H9 (cell line): Measurements from ENCODE around the gene PTPRN2. TPM values are rescaled to one million over a fixed set of nuclear protein-coding genes. Genes with fewer than 3 reads are reported as not detected.

Source experiments
- DNase-seq: peaks from one replicate; pipeline ENCODE4 v3.0.0-alpha.2; 2017
- H2AFZ ChIP-seq: one replicate; pipeline ENCODE4 v1.6.1; 2013; ENCODE audit warnings: mild to moderate bottlenecking, low read length, control low read depth, moderate library complexity
- H2AK5ac ChIP-seq: 2 replicates; pipeline ENCODE4 v1.6.1; 2013; ENCODE audit warnings: low read length, control low read depth, mixed read lengths; ENCODE audit not compliant: insufficient read length
- H2BK120ac ChIP-seq: one replicate; pipeline ENCODE4 v1.6.1; 2013; ENCODE audit warnings: low read depth, mild to moderate bottlenecking, low read length, control low read depth, inconsistent platforms; ENCODE audit not compliant: poor library complexity, severe bottlenecking
- H2BK12ac ChIP-seq: 2 replicates; pipeline ENCODE4 v1.6.1; 2013; ENCODE audit warnings: low read length, control low read depth, mixed read lengths, low read depth; ENCODE audit not compliant: insufficient read length
- H2BK15ac ChIP-seq: 2 replicates; pipeline ENCODE4 v1.6.1; 2013; ENCODE audit warnings: low read depth, low read length, control low read depth
- H2BK20ac ChIP-seq: one replicate; pipeline ENCODE4 v1.6.1; 2013; ENCODE audit warnings: low read depth, mild to moderate bottlenecking, low read length, control low read depth, inconsistent platforms; ENCODE audit not compliant: poor library complexity, severe bottlenecking
- H2BK5ac ChIP-seq: 2 replicates; pipeline ENCODE4 v1.6.1; 2013; ENCODE audit warnings: low read length, control low read depth, mixed read lengths; ENCODE audit not compliant: insufficient read length
- H3K14ac ChIP-seq: 2 replicates; pipeline ENCODE4 v1.6.1; 2013; ENCODE audit warnings: low read length, control low read depth; ENCODE audit not compliant: insufficient read depth
- H3K18ac ChIP-seq: 2 replicates; pipeline ENCODE4 v1.6.1; 2013; ENCODE audit warnings: low read depth, mild to moderate bottlenecking, mixed read lengths, low read length, control low read depth; ENCODE audit not compliant: insufficient read length
- H3K23ac ChIP-seq: 2 replicates; pipeline ENCODE4 v1.6.1; 2013; ENCODE audit warnings: low read length, control low read depth, mixed read lengths, low read depth; ENCODE audit not compliant: insufficient read length
- H3K23me2 ChIP-seq: 2 replicates; pipeline ENCODE4 v1.6.1; 2013; ENCODE audit warnings: low read depth, mild to moderate bottlenecking, mixed read lengths, low read length, control low read depth; ENCODE audit not compliant: insufficient read length, poor library complexity, severe bottlenecking
- H3K27ac ChIP-seq: 2 replicates; pipeline ENCODE4 v1.5.1; 2013; ENCODE audit warnings: low read length, control low read depth, mixed read lengths, low read depth; ENCODE audit not compliant: insufficient read length
- H3K27me3 ChIP-seq: 2 replicates; pipeline ENCODE4 v1.6.1; 2013; ENCODE audit warnings: low read length, control low read depth, inconsistent platforms; ENCODE audit not compliant: insufficient read depth
- H3K4ac ChIP-seq: 2 replicates; pipeline ENCODE4 v1.6.1; 2013; ENCODE audit warnings: low read depth, mild to moderate bottlenecking, control low read depth, inconsistent platforms, low read length, moderate library complexity
- H3K4me1 ChIP-seq: 2 replicates; pipeline ENCODE4 v1.6.1; 2013; ENCODE audit warnings: low read length, control low read depth, inconsistent platforms; ENCODE audit not compliant: insufficient read depth
- H3K4me2 ChIP-seq: 2 replicates; pipeline ENCODE4 v1.6.1; 2013; ENCODE audit warnings: low read length, control low read depth, mixed read lengths; ENCODE audit not compliant: insufficient read length, insufficient read depth
- H3K56ac ChIP-seq: 2 replicates; pipeline ENCODE4 v1.6.1; 2013; ENCODE audit warnings: low read depth, mild to moderate bottlenecking, mixed read lengths, low read length, control low read depth; ENCODE audit not compliant: insufficient read length
- H3K79me1 ChIP-seq: 2 replicates; pipeline ENCODE4 v1.6.1; 2013; ENCODE audit warnings: low read depth, mild to moderate bottlenecking, moderate library complexity, low read length, control low read depth, inconsistent platforms; ENCODE audit not compliant: insufficient read depth, poor library complexity, severe bottlenecking
- H3K79me2 ChIP-seq: 2 replicates; pipeline ENCODE4 v1.6.1; 2013; ENCODE audit warnings: low read length, control low read depth, inconsistent platforms; ENCODE audit not compliant: insufficient read depth
- H3K9ac ChIP-seq: 2 replicates; pipeline ENCODE4 v1.6.1; 2013; ENCODE audit warnings: low read length, control low read depth, mixed read lengths; ENCODE audit not compliant: insufficient read length; ENCODE audit errors: extremely low read depth
- H3K9me3 ChIP-seq: one replicate; pipeline ENCODE4 v1.6.1; 2013; ENCODE audit warnings: low read depth, low read length, inconsistent platforms; ENCODE audit not compliant: control insufficient read depth
- H3T11ph ChIP-seq: one replicate; pipeline ENCODE4 v1.6.1; 2013; ENCODE audit warnings: mild to moderate bottlenecking, low read length, control low read depth, inconsistent platforms
- H4K20me1 ChIP-seq: one replicate; pipeline ENCODE4 v1.6.1; 2013; ENCODE audit not compliant: control insufficient read depth, insufficient read length, insufficient read depth
- H4K5ac ChIP-seq: 2 replicates; pipeline ENCODE4 v1.6.1; 2013; ENCODE audit warnings: low read depth, mild to moderate bottlenecking, mixed read lengths, low read length, control low read depth; ENCODE audit not compliant: insufficient read length
- H4K8ac ChIP-seq: replicated peaks from 2 replicates; pipeline ENCODE4 v1.6.1; 2013; ENCODE audit warnings: low read length, control low read depth, mixed read lengths, low read depth; ENCODE audit not compliant: insufficient read length
- H4K91ac ChIP-seq: 2 replicates; pipeline ENCODE4 v1.6.1; 2013; ENCODE audit warnings: low read depth, mild to moderate bottlenecking, moderate library complexity, mixed read lengths, low read length, control low read depth; ENCODE audit not compliant: insufficient read length
- H3K27ac Mint-ChIP-seq, 3 experiments: 2 replicates in 2 of 3; 3 replicates in 1 of 3; pipeline ENCODE4 v1.8.0; 2020 to 2021; ENCODE audit warnings: mixed read lengths in 3 of 3, mild to moderate bottlenecking in 1 of 3, moderate library complexity in 1 of 3
- H3K27me3 Mint-ChIP-seq: 2 replicates; pipeline ENCODE4 v1.8.0; 2021; ENCODE audit warnings: low read depth, mild to moderate bottlenecking, moderate library complexity, mixed read lengths
- H3K36me3 Mint-ChIP-seq, 3 experiments: 2 replicates in 2 of 3; 3 replicates in 1 of 3; pipeline ENCODE4 v1.8.0; 2020 to 2021; ENCODE audit warnings: low read depth in 3 of 3, mixed read lengths in 3 of 3; ENCODE audit not compliant: insufficient read depth in 1 of 3
- H3K4me1 Mint-ChIP-seq, 2 experiments: 2 replicates each; pipeline ENCODE4 v1.8.0; 2020; ENCODE audit warnings: mixed read lengths in 2 of 2
- H3K4me3 Mint-ChIP-seq, 2 experiments: 2 replicates in 1 of 2; 3 replicates in 1 of 2; pipeline ENCODE4 v1.8.0; 2020 to 2021; ENCODE audit warnings: mild to moderate bottlenecking in 2 of 2, mixed read lengths in 2 of 2, moderate library complexity in 1 of 2
- H3K9me3 Mint-ChIP-seq, 2 experiments: 2 replicates in 1 of 2; 3 replicates in 1 of 2; pipeline ENCODE4 v1.8.0; 2020; ENCODE audit warnings: mild to moderate bottlenecking in 2 of 2, mixed read lengths in 2 of 2, moderate library complexity in 1 of 2
- CTCF ChIP-seq: fragments of 200-600 bp; sonication (generic); conservative IDR thresholded peaks from 3 replicates; pipeline ENCODE4 v1.8.0; 2021; ENCODE audit warnings: antibody characterized with exemption, mild to moderate bottlenecking
- whole genome bisulfite sequencing: extraction: QIAGEN DNeasy Blood & Tissue Kit; methylation state at CpG from one replicate; pipeline ENCODE4 v1.1.7; 2013; ENCODE audit warnings: missing lambda C conversion rate, low lambda C conversion rate, mixed read lengths; ENCODE audit not compliant: insufficient read length; ENCODE audit errors: extremely low coverage; 5-methylcytosine and 5-hydroxymethylcytosine counted together
- total RNA-seq: library from RNA; stranded (reverse); gene quantifications from 2 replicates; pipeline ENCODE4 v1.2.1, GENCODE V29; 2021

Gene PTPRN2
- total RNA-seq, 1 experiment from 2014 or later, result 5.2 TPM

- no peak overlapping the region for H4K5ac ChIP-seq
- WGBS, result no CpG with 5 or more reads among the region's 6 CpGs
Measured at GRCh38 chr7:157859915-157860314, 727.7 kb downstream of the PTPRN2 start.

More at GRCh38 chr7:157859915-157860314, 727.7 kb downstream of the PTPRN2 start:
- Histone ChIP-seq H4K20me1 (no peaks in the 10 kb centered on the region), H3K9me3 (no peaks in the 10 kb centered on the region), H2AFZ (no peak overlapping the region), H3K27ac (no peak overlapping the region), H3K4me1 (no peaks in the 10 kb centered on the region), H3K14ac (no peak overlapping the region), H4K8ac (no peak overlapping the region), H3K23me2 (no peaks in the 10 kb centered on the region), H3K9ac (no peak overlapping the region), H2BK20ac (no peak overlapping the region), H2AK5ac (no peak overlapping the region), H3K23ac (no peak overlapping the region), H3K18ac (no peak overlapping the region), H2BK12ac (no peak overlapping the region), H4K91ac (no peak overlapping the region), H3K4ac (no peak overlapping the region), H3T11ph (no peak overlapping the region), H3K4me2 (no peak overlapping the region), H2BK15ac (no peak overlapping the region), H3K79me2 (no peaks in the 10 kb centered on the region), H3K27me3 (no peaks in the 10 kb centered on the region; the same call in 1 of the 2 replicates), H2BK120ac (no peak overlapping the region), H3K79me1 (no peaks in the 10 kb centered on the region), H3K56ac (no peak overlapping the region), H2BK5ac (no peak overlapping the region)
- peak; percentile 24 for DNase-seq
- Mint-ChIP-seq H3K9me3 (no peaks in the 10 kb centered on the region; a peak in 1 of 5 replicates), H3K4me3 (no peak overlapping the region), H3K27ac (peak overlapping the region in 1 of 3 experiments; percentile 44; a peak in 1 of 7 replicates), H3K27me3 (peaks cover 3% of the 10 kb centered on the region), H3K4me1 (peaks cover 0 to 6% of the 10 kb centered on the region in 2 experiments; a peak in 1 of 4 replicates), H3K36me3 (no peaks in the 10 kb centered on the region)
- no peak for TF ChIP-seq CTCF
